GM21515 (cell line): Measurements from ENCODE around the gene FSD2.
"Not testable (repeated sequence)": the region's sequence is repeated elsewhere in the genome, so short reads cannot be mapped to it uniquely, and the experiment has no call there.

Experiments used
- ATAC-seq: cut with Tn5 transposase; IDR thresholded peaks from one replicate; pipeline ENCODE4 v1.9.1; 2021; ENCODE audit not compliant: unreplicated experiment

Gene FSD2

DNA sequence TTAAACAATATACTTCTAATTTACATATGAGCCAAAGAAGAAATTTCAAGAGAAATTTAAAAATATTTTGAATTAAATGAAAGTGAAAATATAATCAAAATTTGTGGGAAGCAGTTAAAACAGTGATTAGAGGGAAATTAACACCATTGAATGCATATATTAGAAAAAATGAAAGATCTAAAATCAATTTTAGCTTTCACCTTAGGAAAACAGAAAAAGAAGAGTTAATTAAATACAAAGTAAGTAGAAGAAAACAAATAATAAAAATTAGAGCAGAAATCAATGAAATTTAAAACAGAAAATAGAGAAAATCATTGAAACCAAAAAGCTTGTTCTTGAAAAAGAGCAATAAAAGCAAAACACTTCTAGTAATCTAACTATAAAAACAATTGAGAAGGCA, 57.6 kb downstream of the FSD2 start:
- no peak for ATAC-seq

DNA sequence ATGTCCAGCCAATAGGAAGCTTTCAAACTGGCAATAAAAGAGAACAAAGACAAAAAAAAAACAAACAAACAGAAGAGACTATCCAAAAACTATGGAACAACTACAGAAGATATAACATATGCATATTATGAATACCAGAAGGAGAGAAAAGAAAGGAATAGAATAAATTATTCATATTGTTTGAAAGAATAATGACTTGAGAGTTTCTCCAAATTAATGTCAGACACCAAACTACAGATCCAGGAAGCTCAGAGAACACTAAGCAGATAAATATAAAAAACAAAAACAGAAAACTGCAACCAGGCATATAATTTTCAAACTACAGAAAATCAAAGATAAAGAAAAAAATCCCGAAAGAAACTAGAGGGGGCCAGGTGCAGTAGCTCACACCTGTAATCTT, 62.1 kb downstream of the FSD2 start:
- ATAC-seq, result no peak

DNA sequence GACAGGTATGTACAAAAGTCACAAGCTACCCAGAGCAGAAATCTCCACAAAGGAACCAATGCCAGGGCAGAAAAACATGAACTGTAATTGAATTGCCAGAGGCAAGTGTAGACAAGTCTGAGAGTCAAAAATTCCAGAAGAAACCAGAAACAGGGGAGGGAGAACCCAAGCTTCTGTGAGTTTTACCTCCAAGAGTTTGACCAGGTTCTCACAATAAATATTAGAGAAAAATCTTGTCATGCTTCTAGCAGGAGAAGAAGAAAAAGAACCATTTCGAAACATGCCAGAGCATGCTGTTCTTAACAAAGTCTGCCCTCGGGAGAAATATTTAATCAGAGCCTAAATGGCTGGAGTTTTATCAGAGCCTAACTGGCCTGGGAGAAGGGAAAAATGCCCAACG, 63.7 kb downstream of the FSD2 start:
- ATAC-seq, result no peak

DNA sequence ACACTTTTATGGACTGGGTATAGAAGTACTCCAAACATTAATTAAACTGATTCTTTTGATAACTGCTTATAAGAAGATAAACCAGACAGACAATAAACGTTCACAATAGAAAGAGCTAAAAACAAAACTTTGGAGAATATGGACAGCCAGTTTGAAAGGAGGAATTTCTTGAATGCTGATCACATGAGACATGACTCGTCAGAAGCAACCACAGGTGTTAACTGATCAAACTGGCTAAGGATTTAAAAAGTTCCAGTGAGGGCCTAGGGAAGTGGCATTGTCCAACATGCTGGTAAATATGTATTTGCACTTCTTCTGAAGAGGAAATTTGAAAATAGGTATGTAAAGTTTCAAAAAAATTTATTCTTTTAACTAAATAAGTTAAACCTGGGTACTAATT, 66.8 kb downstream of the FSD2 start:
- ATAC-seq, result no peak

DNA sequence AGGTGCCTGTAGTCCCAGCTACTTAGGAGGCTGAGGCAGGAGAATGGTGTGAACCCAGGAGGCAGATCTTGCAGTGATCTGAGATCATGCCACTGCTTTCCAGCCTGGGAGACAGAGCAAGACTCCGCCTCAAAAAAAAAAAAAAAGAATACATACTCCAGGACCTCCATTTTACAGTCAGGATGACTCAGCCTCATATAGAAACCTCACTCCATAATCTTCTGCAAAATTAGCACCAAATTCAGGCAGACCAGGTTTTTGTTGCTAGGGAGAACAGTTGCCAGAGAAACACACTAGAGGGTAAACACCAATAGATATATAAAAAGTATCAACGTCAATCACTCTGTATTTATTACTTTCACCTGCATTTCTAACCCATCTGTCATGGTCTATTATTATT, 67.9 kb downstream of the FSD2 start:
- no peak for ATAC-seq

DNA sequence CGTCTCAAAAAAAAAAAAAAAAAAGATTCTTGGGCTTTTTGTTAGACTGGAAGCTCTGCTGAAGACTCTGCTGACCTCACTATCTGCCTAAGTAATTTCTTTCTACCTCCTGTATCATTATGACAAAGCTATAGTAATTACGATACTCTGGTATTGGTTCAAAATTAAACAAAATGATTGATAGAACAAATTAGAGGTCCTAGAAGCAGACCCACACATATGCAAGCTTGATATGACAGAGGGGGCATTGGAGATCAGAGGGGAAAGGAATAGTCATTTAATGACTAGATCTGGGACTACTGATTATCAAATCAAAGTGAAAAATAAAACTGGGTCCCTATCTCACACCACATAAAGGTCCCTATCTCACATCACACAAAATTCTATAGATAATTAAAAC, 74.3 kb downstream of the FSD2 start:
- ATAC-seq, result no peak

DNA sequence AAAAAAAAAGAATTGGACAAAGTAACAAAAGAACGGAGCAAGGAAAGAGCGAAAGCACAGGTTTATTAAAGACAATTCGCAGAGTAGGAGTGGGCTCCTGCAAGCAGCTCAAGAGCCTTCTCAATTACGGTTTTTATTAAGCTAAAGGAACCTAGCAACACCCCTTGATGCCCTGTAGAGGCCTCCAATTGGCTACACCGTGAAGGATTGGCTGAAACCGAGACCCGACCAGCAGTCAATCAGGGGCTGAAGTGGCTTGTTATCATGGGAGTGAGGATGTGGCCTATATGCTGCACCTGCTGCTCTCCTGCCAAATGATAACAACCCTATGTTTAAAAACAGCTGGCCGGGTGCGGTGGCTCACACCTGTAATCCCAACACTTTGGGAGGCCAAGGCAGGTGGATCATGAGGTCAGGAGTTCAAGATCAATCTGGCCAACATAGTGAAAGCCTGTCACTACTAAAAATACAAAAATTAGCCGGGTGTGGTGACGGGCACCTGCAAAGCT, 75.8 kb downstream of the FSD2 start:
- no peak for ATAC-seq

DNA sequence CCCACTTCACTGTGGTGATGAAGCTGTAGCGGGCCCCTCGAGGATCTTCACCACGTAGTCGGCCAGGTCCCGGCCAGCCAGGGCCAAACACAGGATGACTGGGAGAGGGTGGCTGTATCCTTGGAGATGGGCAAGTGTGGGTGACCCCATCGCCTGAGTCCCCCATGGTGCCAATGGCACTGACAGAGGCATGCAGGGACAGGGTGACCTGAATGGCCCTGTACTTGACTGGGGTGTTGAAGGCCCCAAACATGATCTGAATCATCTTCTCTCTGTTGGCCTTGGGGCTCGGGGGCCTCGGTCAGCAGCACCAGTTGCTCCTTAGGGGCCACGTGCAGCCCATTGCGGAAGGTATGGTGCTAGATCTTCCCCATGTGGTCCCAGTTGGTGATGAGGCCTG, 79.1 kb downstream of the FSD2 start:
- ATAC-seq, result no peak

DNA sequence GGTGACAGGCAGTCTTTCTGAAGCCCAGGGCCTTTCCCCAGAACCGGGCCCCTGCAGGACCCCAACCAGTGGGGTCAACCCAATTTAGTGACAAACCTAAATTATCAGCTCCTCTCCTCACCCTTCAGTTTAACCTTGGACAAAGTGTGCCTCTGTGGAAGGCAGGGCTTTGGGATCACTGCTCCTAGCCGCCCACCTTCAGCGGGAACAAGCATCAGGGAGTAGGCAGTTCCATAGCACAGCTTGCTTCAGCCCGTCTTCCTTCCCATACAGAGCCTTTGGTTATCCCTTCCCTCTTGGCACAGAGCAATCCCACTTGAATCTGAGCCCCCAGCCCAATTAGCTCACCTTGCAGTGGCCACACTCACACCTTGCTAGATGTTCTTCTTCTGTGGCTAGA, 90.9 kb downstream of the FSD2 start:
- ATAC-seq, result no peak

DNA sequence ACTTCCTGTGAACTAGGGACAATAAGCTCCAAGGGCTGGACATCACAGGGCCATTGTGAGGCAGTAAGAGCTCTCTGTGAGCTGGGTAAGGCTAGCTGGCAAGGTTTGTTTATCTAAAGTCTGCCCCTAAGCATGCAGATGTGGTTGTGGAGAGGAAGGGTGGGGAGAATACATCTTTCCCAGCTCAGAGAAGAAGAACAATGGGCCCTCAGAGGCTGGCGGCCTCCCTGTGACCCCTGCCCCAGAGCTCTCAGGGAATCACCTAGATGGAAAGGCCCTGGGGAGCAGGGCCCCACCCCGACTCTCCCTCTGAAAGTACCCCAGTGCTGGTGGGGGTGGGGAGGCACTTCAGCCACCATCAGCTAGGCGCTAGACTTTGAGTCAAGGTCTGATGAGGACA, 91.9 kb downstream of the FSD2 start:
- no peak for ATAC-seq

DNA sequence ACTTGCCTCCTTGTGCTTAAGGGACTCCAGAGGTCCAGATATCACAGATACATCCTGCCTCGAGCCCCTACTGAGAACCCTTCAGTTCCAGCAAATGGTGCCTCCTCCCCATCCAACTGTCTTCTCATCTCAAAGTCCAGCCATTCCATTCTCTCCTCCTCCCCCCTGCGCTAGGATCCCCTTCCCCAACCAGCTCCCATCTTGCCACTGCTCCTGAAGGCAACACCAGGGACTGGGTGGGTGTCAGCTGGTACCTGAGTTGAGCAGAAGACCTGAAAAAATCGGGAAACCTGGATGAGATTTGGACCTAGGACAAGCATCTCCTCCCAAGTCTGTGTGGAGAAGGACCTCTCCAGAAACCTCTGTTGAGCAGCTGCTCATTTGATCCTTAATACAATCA, 93.8 kb downstream of the FSD2 start:
- no peak for ATAC-seq

DNA sequence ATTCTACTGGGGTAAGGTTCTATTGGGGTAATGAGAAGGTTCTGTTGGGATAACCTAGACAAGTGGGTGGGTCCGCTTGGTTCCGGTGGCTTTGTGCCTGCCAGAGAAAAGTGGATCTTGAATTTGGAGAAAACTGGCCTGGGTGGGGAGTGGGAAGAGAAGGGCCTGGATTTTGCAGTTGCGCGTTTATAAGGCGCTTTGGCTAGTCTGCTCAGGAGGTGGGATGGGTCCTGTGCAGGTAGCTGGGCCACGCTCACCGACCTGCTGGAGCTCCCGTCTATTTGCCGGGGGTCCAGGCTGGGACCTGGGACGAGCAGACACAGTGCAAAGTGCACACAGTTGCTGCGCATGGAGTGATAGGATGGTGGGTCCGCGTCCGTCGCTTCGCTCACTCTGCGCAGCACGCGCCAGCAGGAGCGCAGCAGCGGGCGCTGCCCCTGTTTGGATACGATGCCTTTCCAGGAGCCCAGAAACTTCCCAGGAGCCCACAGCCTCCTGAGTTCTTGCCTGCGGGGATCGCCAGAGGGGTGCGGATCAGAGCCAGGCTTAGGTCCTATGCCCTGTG, 94.9 kb downstream of the FSD2 start:
- no peak for ATAC-seq

DNA sequence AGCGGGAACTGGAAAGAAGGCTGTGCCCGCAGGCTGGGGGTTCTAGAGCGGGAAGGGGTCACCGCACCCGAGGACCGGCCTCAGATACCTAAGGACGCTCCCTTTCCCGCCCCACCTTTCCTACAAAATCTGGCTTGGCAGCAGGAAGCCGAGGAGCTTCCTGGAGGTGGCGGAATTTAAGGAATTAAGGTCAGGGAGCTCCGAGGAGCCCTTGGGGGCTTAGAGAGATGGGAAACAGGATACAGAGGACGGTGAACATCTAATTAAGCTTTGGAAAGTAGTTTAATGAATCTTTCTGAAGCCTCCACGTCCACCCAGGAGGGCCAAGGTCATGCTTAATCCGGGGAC, 95.7 kb downstream of the FSD2 start:
- no peak for ATAC-seq

DNA sequence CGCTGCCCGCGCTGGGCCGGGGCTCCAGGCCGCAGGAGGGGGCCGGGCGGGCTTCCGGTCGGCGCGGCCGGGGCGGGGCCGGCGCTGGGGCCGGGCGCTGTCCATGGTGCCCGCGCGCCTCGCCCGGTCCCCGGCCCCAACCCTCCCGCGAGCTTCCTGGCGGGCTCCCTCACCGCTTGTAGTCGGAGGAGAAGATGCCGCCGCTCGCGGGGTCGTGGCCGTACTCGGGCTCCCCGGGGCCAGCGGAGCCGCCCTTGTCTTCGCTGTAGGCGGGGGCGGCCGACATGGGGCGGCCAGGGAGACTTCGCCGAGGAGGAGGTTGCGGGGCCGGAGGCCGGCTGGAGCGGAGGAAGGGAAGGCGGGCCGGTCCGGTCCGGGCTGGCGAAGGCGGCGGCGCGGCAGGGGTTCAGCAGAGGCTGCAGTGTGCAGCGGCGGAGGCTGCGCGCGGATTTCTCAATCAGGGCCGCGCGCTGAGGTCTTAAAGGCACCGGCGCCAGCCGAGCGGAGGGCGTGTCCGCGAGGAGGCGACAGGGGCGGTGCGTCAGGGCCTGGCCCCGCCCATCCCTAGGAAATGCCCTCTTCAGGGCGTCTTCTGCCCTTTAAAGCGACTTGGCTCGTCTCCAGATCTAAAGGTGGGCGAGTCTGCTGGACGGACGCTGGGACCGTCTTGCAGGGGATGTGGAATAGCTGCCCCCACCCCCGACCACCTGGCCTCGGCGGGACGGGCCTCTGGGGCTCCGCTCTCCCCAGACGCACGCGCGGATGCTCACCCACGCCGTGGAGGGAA, 96.3 kb downstream of the FSD2 start, which contains the start of gene AP3B2:
TSS of gene AP3B2 (minus strand) at position 455 of the 787 bp plus-strand sequence. CDS start at position 286, 169 bp downstream.
- peak; percentile 93 for ATAC-seq

DNA sequence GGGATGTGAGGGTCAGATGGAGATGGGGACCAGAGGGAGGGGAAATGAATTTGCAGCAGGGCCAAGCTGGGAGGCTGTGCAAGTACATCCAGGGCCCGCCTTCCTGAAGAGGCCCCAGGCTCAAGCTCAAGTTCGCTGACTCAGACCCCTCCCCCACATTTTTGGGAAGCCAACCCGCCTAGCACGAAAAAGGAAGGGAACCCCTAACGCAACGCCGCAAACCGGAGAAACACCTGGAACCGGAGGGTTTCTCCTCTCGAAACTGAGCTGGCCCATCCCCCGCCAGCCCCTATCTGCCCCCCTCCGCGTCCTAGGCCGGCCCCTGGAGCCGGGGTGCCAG, 96.8 kb downstream of the FSD2 start:
- no peak for ATAC-seq

DNA sequence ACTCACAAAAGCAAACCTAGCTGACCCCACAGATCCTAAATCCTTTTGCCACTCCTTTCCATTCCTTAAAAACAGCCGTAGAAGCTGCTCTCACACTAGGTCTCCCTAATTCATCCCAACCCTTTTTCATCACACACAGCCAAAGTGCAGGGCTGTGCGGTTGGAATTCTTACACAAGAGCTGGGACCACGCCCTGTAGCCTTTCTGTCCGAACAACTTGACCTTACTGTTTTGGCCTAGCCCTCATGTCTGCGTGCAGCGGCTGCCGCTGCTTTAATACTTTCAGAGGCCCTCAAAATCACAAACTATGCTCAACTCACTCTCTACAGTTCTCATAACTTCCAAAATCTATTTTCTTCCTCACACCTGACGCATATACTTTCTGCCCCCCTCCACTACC, 100.0 kb downstream of the FSD2 start:
- ATAC-seq, result not testable (repeated sequence)
